VCaP (cell line): ENCODE measurements around the gene HLA-DQA2.
"Not testable (repeated sequence)": the region's sequence is repeated elsewhere in the genome, so short reads cannot be mapped to it uniquely, and the experiment has no call there.

Experiments
- H3K27ac ChIP-seq: fragments of 450-650 bp; 2 replicates; pipeline ENCODE4 v1.5.1; 2017
- CTCF ChIP-seq: fragments of 450-650 bp; conservative IDR thresholded peaks from 2 replicates; pipeline ENCODE4 v1.5.1; 2017; ENCODE audit warnings: mild to moderate bottlenecking, moderate library complexity

The HLA-DQA2 gene

GRCh38 chr6:32741031-32741960, at the start of gene HLA-DQA2:
Gene HLA-DQA2, plus strand, starts transcription at chr6:32741391. Its CDS starts 53 bp downstream, at chr6:32741444.
- no peak within 1 kb of the TSS for H3K27ac ChIP-seq
- no peak for TF ChIP-seq CTCF

- no peak overlapping the region for H3K27ac ChIP-seq
Observed at GRCh38 chr6:32692019-32692418, 49.2 kb upstream of the HLA-DQA2 start.

GRCh38 chr6:32697031-32697430, 44.2 kb upstream of the HLA-DQA2 start:
- no peak for TF ChIP-seq CTCF
- H3K27ac ChIP-seq = no peak overlapping the region

More at GRCh38 chr6:32692019-32692418, 49.2 kb upstream of the HLA-DQA2 start:
- TF ChIP-seq CTCF = peak; percentile 85

GRCh38 chr6:32700391-32701040, 40.7 kb upstream of the HLA-DQA2 start:
- peak overlapping the region; percentile 69 for H3K27ac ChIP-seq
- TF ChIP-seq CTCF = peak; percentile 76

- TF ChIP-seq CTCF = no peak
Observed at GRCh38 chr6:32703347-32703746, 37.8 kb upstream of the HLA-DQA2 start.

GRCh38 chr6:32705164-32705563, 36.0 kb upstream of the HLA-DQA2 start:
- H3K27ac ChIP-seq = not testable (repeated sequence)

More at GRCh38 chr6:32703347-32703746, 37.8 kb upstream of the HLA-DQA2 start:
- H3K27ac ChIP-seq = no peak overlapping the region

GRCh38 chr6:32709625-32710024, 31.6 kb upstream of the HLA-DQA2 start:
- no peak overlapping the region for H3K27ac ChIP-seq
- no peak for TF ChIP-seq CTCF
